Measurements from ENCODE around the gene PPM1A.

PPM1A gene

GRCh38 chr14:60272177-60272576 is 23.2 kb downstream of the PPM1A start:
- DNase-seq: no peak

- no peak for DNase-seq
These were observed 24.9 kb downstream of the PPM1A start for GRCh38 chr14:60273956-60274355.

GRCh38 chr14:60274448-60274847 is 25.4 kb downstream of the PPM1A start:
- no peak for DNase-seq

DNA sequence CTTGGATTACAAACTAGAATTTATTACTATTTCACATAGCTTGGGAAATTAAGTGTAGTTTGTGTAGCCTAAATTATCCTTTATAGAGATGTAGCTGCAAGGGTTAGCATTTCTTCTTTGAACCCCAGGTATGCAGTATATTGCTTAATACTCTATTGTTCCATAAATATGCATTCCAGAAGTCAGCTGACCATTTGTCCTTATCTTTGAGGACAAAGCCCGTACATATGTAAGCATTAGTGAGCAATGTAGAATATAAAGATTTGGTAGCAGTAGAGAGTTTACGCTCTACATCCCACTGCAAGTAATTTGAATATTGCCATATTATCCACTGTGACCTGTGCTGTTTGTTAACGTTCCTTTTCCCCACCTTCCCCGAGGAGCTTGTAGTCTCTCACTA is 26.9 kb downstream of the PPM1A start:
- DNase-seq: no peak

- no peak for DNase-seq
These were observed 27.3 kb downstream of the PPM1A start for GRCh38 chr14:60276347-60276746.

GRCh38 chr14:60277605-60278190 is 28.7 kb downstream of the PPM1A start:
- DNase-seq: no peak

DNA sequence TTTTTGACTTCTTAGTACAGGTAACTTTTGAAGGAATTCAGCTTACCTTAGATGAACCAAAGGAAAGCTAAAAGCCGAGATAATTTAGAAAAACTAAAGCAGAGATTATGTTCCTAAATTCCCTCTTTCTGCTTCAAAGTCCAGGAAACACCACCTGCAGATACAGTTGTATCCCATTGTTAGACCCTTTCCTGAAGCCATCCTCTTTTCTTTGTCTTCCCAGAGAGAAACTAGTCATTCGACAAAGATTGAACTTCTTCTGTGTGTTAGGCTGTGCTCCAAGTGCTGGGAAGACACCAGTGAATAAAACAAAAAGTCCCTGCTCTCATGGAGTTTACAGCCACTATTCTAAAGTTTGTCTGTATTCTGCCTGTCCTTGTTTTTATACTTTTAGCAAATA is 29.3 kb downstream of the PPM1A start:
- DNase-seq: no peak

- no peak for DNase-seq
These were observed 38.4 kb downstream of the PPM1A start for GRCh38 chr14:60287452-60287851.

GRCh38 chr14:60288279-60288678 is 39.3 kb downstream of the PPM1A start:
- no peak for DNase-seq

GRCh38 chr14:60294411-60295069 is 45.5 kb downstream of the PPM1A start:
- peak; percentile 17 to 27 for DNase-seq

DNA sequence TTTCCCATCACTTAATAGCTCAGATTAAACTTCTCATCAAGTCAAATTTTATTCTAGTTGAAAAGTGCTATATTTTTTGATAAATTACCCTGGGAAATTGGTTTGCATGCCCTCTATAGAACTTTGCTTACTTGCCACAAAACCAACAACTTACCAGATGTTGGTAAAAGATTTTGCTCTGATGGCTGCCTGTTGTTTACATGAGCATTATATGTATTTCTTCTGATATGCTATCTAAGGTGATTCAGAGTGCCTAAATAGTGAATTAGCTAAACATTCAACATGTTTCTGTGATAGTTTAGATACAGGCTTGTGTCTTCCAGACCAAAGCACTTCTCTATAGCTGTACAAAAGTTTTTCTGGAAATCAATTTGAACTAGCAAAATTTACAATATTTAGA is 51.0 kb downstream of the PPM1A start:
- no peak for DNase-seq

- no peak for DNase-seq
These were observed 52.7 kb downstream of the PPM1A start for GRCh38 chr14:60301685-60302084.

GRCh38 chr14:60302663-60303062 is 53.6 kb downstream of the PPM1A start:
- DNase-seq: no peak

DNA sequence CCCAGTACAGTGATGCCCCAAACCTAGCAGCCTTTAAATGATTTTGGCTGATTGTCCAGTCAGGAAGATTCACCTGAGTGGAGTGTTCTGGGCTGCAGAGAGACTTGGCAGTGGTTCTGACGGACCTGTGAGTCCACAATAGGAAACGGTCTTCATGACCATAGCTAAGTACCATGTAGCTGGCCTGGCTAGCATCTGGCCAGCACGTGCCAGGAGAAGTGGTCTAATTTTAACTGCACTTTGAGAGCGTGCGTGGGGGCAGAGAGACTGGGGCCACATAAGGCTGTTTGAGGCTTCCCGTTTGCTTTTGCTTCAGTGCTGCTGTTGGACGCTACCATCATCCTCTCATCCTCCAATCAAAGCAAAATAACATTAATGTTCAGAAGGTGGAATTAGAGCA is 54.7 kb downstream of the PPM1A start:
- DNase-seq: no peak

GRCh38 chr14:60304509-60304908 is 55.5 kb downstream of the PPM1A start:
- no peak for DNase-seq

DNA sequence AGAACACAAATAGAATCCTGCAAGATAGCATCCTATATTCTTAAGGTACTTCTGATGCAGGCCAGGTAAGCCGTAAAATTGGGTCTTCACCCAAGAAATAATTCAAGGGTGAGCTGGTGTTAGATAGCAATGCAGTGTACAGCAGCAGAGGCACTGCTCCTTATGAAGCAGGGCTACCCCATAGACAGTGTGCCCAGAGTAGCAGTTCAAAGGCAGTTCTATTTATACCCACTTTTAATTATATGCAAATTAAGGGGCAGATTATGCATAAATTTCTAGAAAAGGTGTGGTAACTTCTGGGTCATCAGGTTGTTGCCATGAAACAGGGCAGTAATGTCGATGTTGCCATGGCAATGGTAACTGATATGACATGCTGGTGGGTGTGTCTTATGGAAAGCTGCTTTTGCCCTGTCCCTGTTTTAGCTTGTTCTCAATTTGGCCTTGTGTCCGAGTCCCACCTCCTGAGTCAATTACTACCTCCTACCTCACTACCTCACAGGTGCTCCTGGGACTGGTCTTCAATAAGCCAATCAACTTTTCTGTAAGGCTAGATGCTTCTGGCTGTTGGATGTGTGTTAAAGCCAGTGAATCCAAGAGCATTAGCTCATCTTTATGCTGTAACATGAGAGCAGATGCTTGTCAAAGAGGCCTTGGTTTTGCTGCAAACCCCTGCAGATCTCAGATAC is 61.0 kb downstream of the PPM1A start:
- DNase-seq: no peak

DNA sequence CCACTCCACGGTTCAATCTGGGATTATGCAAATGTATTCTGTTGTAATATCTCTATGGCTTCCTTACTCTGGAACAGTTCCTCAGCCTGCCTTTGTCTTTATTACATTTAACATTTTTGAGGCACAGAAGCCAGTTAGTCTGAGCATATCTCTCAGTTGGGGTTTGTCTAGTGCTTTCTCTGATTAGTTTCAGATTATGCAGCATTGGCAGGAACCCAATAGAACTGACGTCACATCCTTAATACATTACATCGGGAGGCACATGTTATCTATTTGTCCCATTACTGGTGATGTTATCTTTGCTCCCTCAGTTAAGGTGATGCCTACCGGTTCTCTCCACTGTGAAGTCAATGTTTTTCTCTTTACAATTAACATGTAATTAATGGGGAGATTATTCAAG is 62.4 kb downstream of the PPM1A start:
- no peak for DNase-seq

DNA sequence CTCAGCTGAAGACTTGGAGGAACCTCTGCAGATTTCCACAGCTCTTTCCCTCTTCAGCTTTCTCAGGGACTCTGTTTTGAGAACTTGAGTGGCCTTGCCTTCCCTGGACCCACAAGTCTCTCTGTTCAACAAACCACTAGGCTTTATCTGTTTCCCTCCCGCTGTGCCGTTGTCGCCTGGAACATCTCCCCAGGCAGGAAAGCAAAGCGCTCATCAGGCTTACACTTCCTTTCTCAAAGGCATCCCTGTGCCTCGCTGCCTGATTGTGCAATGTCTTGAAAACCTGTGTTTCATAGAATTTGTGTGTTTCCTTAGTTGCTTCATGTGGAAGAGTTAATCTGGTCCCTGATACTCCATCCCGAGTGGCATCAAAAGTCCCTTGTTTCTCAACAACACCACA is 64.1 kb downstream of the PPM1A start:
- DNase-seq: peak; percentile 38 to 42

- DNase-seq: no peak
These were observed 66.4 kb downstream of the PPM1A start for GRCh38 chr14:60315196-60315990.

DNA sequence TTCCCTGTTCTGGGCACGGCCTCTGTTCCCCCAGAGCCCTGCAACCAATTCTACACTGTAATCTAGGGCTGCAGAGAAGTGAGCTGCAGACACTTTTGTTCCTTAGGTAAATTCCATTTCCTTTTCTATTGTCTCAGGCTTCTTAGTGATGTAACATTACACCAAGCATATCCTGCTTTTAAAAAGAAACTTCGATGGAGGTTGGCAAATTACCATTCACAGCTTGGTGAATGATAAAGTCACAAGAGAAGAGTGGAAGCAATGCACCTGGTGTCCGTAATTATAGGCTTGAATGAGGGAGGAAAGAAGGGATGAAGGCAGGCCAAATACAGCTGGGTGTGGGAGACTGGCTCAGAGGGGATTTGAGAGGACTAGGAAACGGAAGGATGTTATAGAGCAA is 68.6 kb downstream of the PPM1A start:
- DNase-seq: no peak

DNA sequence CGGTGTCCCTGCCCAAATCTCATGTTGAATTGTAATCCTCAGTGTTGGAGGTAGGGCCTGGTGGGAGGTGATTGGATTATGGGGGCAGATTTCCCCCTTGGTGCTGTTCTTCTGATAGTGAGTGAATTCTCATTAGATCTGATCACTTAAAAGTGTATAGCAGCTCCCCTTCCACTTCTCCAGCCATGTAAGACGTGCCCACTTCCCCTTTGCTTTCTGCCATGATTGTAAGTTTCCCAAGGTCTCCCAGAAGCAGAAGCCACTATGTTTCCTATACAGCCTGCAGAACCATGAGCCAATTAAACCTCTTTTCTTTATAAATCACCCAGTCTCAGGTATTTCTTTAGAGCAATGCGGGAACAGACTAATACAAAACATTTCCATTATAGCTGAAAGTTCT is 71.8 kb downstream of the PPM1A start:
- peak in 1 of 2 experiments; percentile 8 for DNase-seq

DNA sequence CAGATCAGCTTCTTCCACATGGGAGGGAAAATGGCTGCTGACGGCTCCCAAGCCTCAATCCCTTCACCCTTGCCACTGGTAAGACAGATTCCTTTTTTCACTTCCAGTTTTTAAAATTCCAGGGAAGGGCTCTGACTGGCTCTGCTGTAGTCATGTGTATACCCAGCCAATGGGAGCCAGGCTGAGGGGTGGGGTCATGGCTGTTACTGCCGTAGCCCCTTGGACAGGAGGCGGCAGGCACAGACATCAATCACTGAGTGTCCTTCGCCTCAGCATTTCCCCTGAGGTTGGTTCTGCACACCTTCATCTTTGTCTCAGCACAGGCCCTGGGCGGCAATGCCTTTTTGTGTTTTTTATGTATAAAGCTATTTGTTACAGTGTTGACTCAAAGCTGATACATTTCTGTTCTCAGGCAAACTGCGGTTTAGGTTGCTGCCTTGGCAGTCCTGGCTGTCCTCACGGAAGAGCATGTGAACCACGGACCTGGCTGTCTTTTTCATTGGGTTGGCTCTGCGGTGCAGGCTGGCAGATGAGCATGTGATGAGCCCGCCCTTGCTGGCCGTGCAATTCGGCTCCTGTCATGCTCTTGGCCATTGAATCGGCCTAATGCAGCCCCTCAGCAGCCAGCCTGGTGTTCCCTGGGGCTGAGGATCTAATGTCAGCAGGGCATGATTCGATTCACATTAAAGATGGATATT is 74.3 kb downstream of the PPM1A start:
- DNase-seq: no peak

DNA sequence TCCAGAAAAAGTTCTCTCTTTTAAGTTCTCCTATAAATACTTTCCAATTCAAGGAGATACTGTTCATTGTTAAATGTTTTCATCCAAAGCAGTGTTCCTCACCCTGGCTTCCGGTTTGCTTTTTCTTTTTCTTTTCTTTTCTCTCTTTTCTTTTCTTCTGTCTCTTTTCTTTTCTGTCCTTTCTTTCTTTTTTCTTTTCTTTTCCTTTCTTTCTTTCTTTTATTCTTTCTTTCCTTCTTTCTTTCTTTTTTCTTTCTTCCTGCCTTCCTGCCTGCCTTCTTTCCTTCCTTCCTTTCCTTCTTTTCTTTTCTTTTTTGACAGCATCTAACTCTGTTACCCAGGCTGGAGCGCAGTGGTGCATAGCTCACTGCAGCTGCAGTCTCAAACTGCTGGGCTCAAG is 75.8 kb downstream of the PPM1A start:
- DNase-seq: no peak
